HepG2 (cell line): ENCODE data around the gene PPP4R1. TPM values are rescaled to one million over a fixed set of nuclear protein-coding genes. Genes with fewer than 3 reads are reported as not detected.

Experiments used
- ATAC-seq: fragments of 200-7000 bp; cut with Tn5 transposase; 3 replicates; pipeline ENCODE4 v1.9.1; 2020; ENCODE audit warnings: mild to moderate bottlenecking, moderate library complexity
- BruUV-seq: library from RNA; stranded (reverse); fragments of 400-500 nt; replicated peaks from 2 replicates; lab custom pipeline; 2021; lab: Mats Ljungman, UMichigan
- CTCF ChIA-PET: fragments of 300-600 bp; formaldehyde crosslinking; extraction: SDS; loops from one replicate; lab custom pipeline; 2021; ENCODE audit warnings: low total read pairs, inconsistent platforms, low intra/inter-chr PET ratio; lab: Yijun Ruan, JAX
- POLR2A ChIA-PET: fragments of 350-600 bp; sonication (Branson Sonifier 250); formaldehyde crosslinking; loops from one replicate; lab custom pipeline; 2020; ENCODE audit warnings: antibody characterized with exemption, inconsistent platforms; lab: Yijun Ruan, JAX
- DNase-seq: peaks from one replicate; pipeline ENCODE4 v3.0.0-alpha.2; 2015; ENCODE audit warnings: low spot score
- FAIRE-seq: peaks from 3 replicates; lab custom pipeline; 2011; peaks lifted over from hg19 to GRCh38; lab: Jason Lieb, UNC
- H2AFZ ChIP-seq: one replicate; pipeline ENCODE4 v1.6.1; 2011; ENCODE audit warnings: low read length, inconsistent platforms
- H3K27ac ChIP-seq: fragments of 300-600 bp; 3 replicates; pipeline ENCODE4 v1.8.0; 2011; ENCODE audit warnings: mixed run types, mild to moderate bottlenecking, mixed read lengths, low read length, inconsistent platforms; ENCODE audit not compliant: insufficient read depth; ENCODE audit errors: extremely low read length
- H3K27me3 ChIP-seq, 2 experiments: fragments of 200-600 bp in 1 of 2; 2 replicates in 1 of 2; 3 replicates in 1 of 2; pipeline versions ENCODE4 v1.6.0 to v1.8.0; 2011; ENCODE audit warnings: low read length in 2 of 2, mild to moderate bottlenecking in 2 of 2, moderate library complexity in 2 of 2, inconsistent platforms in 1 of 2; ENCODE audit not compliant: insufficient read depth in 2 of 2, control insufficient read depth in 1 of 2
- H3K36me3 ChIP-seq, 2 experiments: fragments of 200-600 bp in 1 of 2; replicated peaks in 1 of 2; 2 replicates in 1 of 2; 3 replicates in 1 of 2; pipeline versions ENCODE4 v1.5.1 to v1.8.0; 2011; ENCODE audit warnings: low read length in 2 of 2, inconsistent platforms in 1 of 2; ENCODE audit not compliant: insufficient read depth in 2 of 2, control insufficient read depth in 1 of 2
- H3K4me1 ChIP-seq: 2 replicates; pipeline ENCODE4 v1.5.1; 2012; ENCODE audit warnings: low read length, inconsistent platforms; ENCODE audit not compliant: insufficient read depth
- H3K4me2 ChIP-seq: 2 replicates; pipeline ENCODE4 v1.6.0; 2011; ENCODE audit warnings: low read depth, low read length, inconsistent platforms
- H3K4me3 ChIP-seq, 3 experiments: fragments of 200-600 bp in 1 of 3; sonication (generic), shearing (Covaris generic) in 1 of 3; replicated peaks in 1 of 3; 2 replicates each; pipeline ENCODE4 v1.5.1; 2011 to 2016; ENCODE audit warnings: low read length in 3 of 3, inconsistent platforms in 2 of 3, low read depth in 2 of 3, mild to moderate bottlenecking in 2 of 3, control low read depth in 1 of 3, mixed read lengths in 1 of 3; ENCODE audit not compliant: insufficient read depth in 1 of 3
- H3K79me2 ChIP-seq: one replicate; pipeline ENCODE4 v1.6.1; 2011; ENCODE audit warnings: low read length, inconsistent platforms; ENCODE audit not compliant: insufficient read depth
- H3K9ac ChIP-seq: 2 replicates; pipeline ENCODE4 v1.6.0; 2011; ENCODE audit warnings: mild to moderate bottlenecking, low read depth, low read length, inconsistent platforms; ENCODE audit not compliant: insufficient read depth
- H3K9me3 ChIP-seq: 2 replicates; pipeline ENCODE4 v1.5.1; 2012; ENCODE audit warnings: mild to moderate bottlenecking, low read length
- H4K20me1 ChIP-seq: 2 replicates; pipeline ENCODE4 v1.6.0; 2011; ENCODE audit warnings: inconsistent platforms, mild to moderate bottlenecking, low read length, moderate library complexity; ENCODE audit not compliant: insufficient read depth
- HDAC2 ChIP-seq: sonication (generic); formaldehyde crosslinking; IDR thresholded peaks from 2 replicates; pipeline ENCODE4 v1.4.0; 2020; ENCODE audit warnings: missing genetic modification reagents
- KDM5A ChIP-seq: fragments of 200-600 bp; sonication (generic); IDR thresholded peaks from 2 replicates; pipeline ENCODE4 v1.7.0; 2018; ENCODE audit warnings: antibody characterized with exemption, mild to moderate bottlenecking, low read length, borderline replicate concordance
- NFATC3 ChIP-seq: sonication (generic); formaldehyde crosslinking; IDR thresholded peaks from 2 replicates; pipeline ENCODE4 v1.5.1; 2020; ENCODE audit warnings: mild to moderate bottlenecking, missing genetic modification reagents
- PCBP2 ChIP-seq: fragments of 200-400 bp; formaldehyde crosslinking; optimal IDR thresholded peaks from 2 replicates; pipeline ENCODE3; 2018; ENCODE audit warnings: low read length, low read depth; ENCODE audit not compliant: poor library complexity, severe bottlenecking
- SIN3B ChIP-seq: fragments of 150-350 bp; IDR thresholded peaks from 2 replicates; pipeline ENCODE4 v1.6.1; 2014; ENCODE audit warnings: low read length
- ZNF776 ChIP-seq: sonication (generic); formaldehyde crosslinking; IDR thresholded peaks from 2 replicates; pipeline ENCODE4 v1.4.0; 2020; ENCODE audit warnings: mild to moderate bottlenecking, missing genetic modification reagents
- ZNF841 ChIP-seq: sonication (generic); formaldehyde crosslinking; IDR thresholded peaks from 2 replicates; pipeline ENCODE4 v1.8.1; 2023; ENCODE audit warnings: missing genetic modification reagents, borderline replicate concordance
- ZSCAN12 ChIP-seq: sonication (generic); formaldehyde crosslinking; IDR thresholded peaks from 2 replicates; pipeline ENCODE4 v1.9.0; 2021; ENCODE audit warnings: mild to moderate bottlenecking, missing genetic modification reagents
- in situ Hi-C: cut with HindIII; loops from 2 replicates; pipeline ENCODE4 v1.10.0; 2017; ENCODE audit warnings: low pct_unique_long_range_greater_than_20kb; ENCODE audit not compliant: extremely low pct_ligation_motif_present
- intact Hi-C: fragments of 100-400 bp; cut with micrococcal nuclease; formaldehyde crosslinking; loops from one replicate; pipeline ENCODE4 v1.10.0; 2022; ENCODE audit not compliant: unreplicated experiment
- polyA plus RNA-seq, 8 experiments: library from polyadenylated mRNA; depleted of rRNA in 3 of 8; stranded (reverse) in 7 of 8; unstranded in 1 of 8; fragments of >200 nt; fragmentation: Illumina TruSeq in 4 of 8; extraction: Trizol in 4 of 8; gene quantifications; 2 replicates each; pipeline versions ENCODE4 v1.2.1 to v1.2.3, GENCODE V29; 2011 to 2016; ENCODE audit warnings: low read depth in 4 of 8, missing spikeins in 1 of 8, mixed read lengths in 1 of 8; ENCODE audit not compliant: insufficient read depth in 1 of 8
- total RNA-seq, 5 experiments: library from RNA; depleted of rRNA; stranded (reverse); fragments of >200 nt; fragmentation: Illumina TruSeq; extraction: Trizol; gene quantifications; 2 replicates each; pipeline ENCODE4 v1.2.3, GENCODE V29; 2016; ENCODE audit warnings: low read depth in 1 of 5
- TF ChIP-seq, protein P1 (sequence below): sonication (generic); formaldehyde crosslinking; conservative IDR thresholded peaks from 2 replicates; pipeline ENCODE4 v1.8.0; 2022; ENCODE audit warnings: missing genetic modification reagents
- TF ChIP-seq, protein P2 (sequence below): sonication (generic); formaldehyde crosslinking; IDR thresholded peaks from 2 replicates; pipeline ENCODE4 v1.5.1; 2020; ENCODE audit warnings: missing genetic modification reagents, mild to moderate bottlenecking, borderline replicate concordance

PPP4R1 gene
- total and polyA plus RNA-seq, 2 of the 13 experiments (the other 11 are each of a cell fraction or from before 2014, with no cell fraction given) = 66.5 to 72.4 TPM

DNA sequence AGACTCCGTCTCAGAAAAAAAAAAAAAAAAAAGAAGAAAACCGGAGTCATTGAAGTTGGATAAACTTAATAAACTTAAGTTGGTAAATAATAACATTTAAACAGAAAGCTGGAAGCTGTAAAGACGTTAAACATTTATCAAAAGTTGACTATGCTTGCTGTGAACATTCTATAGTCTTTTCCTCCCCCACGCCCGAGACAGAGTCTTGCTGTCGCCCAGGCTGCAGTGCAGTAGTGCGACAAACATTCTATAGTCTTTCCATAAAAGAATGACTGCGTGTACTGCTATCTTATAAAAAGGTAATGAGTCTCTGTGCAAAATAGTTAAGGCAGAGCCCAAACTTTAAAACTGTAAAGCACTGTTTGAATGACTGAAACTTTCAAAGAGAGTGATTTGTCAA is 45.2 kb downstream of the PPP4R1 start (continued):
- TF ChIP-seq, protein P1, sequence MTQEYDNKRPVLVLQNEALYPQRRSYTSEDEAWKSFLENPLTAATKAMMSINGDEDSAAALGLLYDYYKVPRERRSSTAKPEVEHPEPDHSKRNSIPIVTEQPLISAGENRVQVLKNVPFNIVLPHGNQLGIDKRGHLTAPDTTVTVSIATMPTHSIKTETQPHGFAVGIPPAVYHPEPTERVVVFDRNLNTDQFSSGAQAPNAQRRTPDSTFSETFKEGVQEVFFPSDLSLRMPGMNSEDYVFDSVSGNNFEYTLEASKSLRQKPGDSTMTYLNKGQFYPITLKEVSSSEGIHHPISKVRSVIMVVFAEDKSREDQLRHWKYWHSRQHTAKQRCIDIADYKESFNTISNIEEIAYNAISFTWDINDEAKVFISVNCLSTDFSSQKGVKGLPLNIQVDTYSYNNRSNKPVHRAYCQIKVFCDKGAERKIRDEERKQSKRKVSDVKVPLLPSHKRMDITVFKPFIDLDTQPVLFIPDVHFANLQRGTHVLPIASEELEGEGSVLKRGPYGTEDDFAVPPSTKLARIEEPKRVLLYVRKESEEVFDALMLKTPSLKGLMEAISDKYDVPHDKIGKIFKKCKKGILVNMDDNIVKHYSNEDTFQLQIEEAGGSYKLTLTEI (CRISPR knock-in tag) = no peak

DNA sequence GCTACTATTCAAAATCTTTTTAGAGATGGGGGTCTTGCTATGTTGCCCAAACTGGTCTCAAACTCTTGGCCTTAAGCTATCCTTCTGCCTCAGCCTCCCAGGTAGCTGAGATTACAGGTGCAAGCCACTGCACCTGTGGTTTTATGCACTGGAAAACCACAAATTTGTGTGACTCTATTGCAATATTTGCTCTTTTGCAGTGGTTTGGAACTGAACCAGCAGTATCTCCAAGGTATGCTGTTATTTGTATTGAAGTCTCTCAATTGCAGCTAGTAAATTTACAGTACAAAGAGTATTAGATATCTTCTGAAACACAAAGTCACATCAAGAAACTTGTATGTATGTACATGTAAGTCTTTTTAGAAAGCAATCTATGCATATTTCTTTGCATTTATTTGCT is 46.2 kb downstream of the PPP4R1 start:
- no peaks in the 10 kb centered on the region for H3K27me3 ChIP-seq
- no peaks in the 10 kb centered on the region for H4K20me1 ChIP-seq
- TF ChIP-seq, protein P2, sequence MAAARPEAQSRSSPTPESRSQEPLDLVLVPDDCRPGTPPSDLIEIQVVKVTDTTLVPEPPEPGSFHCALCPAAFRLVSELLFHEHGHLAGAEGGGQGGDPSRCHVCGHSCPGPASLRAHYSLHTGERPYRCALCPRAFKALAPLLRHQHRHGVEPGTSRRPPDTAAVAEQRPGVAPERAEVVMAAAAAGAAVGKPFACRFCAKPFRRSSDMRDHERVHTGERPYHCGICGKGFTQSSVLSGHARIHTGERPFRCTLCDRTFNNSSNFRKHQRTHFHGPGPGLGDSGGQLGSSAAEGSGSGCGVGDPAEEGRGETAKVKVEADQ (CRISPR knock-in tag) = no peak
- TF ChIP-seq ZSCAN12 (CRISPR knock-in tag) (no peak), KDM5A (no peak), NFATC3 (CRISPR knock-in tag) (no peak), PCBP2 (no peak), ZNF841 (CRISPR knock-in tag) (no peak), ZNF776 (CRISPR knock-in tag) (no peak), HDAC2 (no peak), SIN3B (no peak)
- no peak overlapping the region for H3K27ac ChIP-seq
- ChIA-PET POLR2A (no interaction called here), CTCF (no interaction called here)
- H3K4me1 ChIP-seq = no peaks in the 10 kb centered on the region; the same call in 1 of the 2 replicates
- H3K36me3 ChIP-seq = peaks cover 8 to 50% of the 10 kb centered on the region in 2 experiments
- in situ Hi-C loops (no loop called here), intact Hi-C loops (no loop called here)
- no peaks in the 10 kb centered on the region for H3K79me2 ChIP-seq
- no peak overlapping the region for H3K4me3 ChIP-seq
- no peaks in the 10 kb centered on the region for H3K9me3 ChIP-seq
- no peak for ATAC-seq
- FAIRE-seq = no peak
- BruUV-seq = no TSS peak
- H3K4me2 ChIP-seq = no peak overlapping the region
- no peak overlapping the region for H2AFZ ChIP-seq
- H3K9ac ChIP-seq = no peak overlapping the region
- no peak for DNase-seq
